K562 (cell line): ENCODE measurements around the gene TDRKH. TPM values are rescaled to one million over a fixed set of nuclear protein-coding genes. Genes with fewer than 3 reads are reported as not detected.

Source experiments
- CCAR2 ChIP-seq: fragments of 200-400 bp; formaldehyde crosslinking; IDR thresholded peaks from 2 replicates; pipeline ENCODE4 v1.6.1; 2017; ENCODE audit warnings: mild to moderate bottlenecking, low read depth, low read length
- ESRRA ChIP-seq: fragments of 450-650 bp; IDR thresholded peaks from 2 replicates; pipeline ENCODE4 v1.6.1; 2014; ENCODE audit warnings: low read depth, mild to moderate bottlenecking, moderate library complexity, borderline replicate concordance
- HDAC3 ChIP-seq: fragments of 450-650 bp; IDR thresholded peaks from 2 replicates; pipeline ENCODE4 v1.6.1; 2018; ENCODE audit warnings: borderline replicate concordance, mild to moderate bottlenecking, moderate library complexity; ENCODE audit not compliant: partially characterized antibody
- MED1 ChIP-seq: sonication (generic); formaldehyde crosslinking; IDR thresholded peaks from 2 replicates; pipeline ENCODE4 v1.8.1; 2023; ENCODE audit warnings: missing genetic modification reagents, borderline replicate concordance
- NFE2 ChIP-seq: IDR thresholded peaks from 2 replicates; pipeline ENCODE4 v1.6.1; 2014; ENCODE audit warnings: antibody characterized with exemption, low read depth
- PCBP1 ChIP-seq: fragments of 200-400 bp; formaldehyde crosslinking; IDR thresholded peaks from 2 replicates; pipeline ENCODE4 v1.6.1; 2018; ENCODE audit warnings: mild to moderate bottlenecking, low read depth, low read length; ENCODE audit not compliant: poor library complexity, severe bottlenecking
- RAD21 ChIP-seq, 2 experiments: fragments of 250-450 bp in 1 of 2; fragments of 450-650 bp in 1 of 2; sonication (Bioruptor Pico) in 1 of 2; formaldehyde crosslinking in 1 of 2; IDR thresholded peaks in 1 of 2; conservative IDR thresholded peaks in 1 of 2; 2 replicates each; pipeline versions ENCODE4 v1.4.0 to v1.8.0; 2020 to 2022; ENCODE audit warnings: mild to moderate bottlenecking in 2 of 2, moderate library complexity in 1 of 2
- SOX6 ChIP-seq: fragments of 450-650 bp; IDR thresholded peaks from 2 replicates; pipeline ENCODE4 v1.6.1; 2014; ENCODE audit warnings: mild to moderate bottlenecking
- STAG1 ChIP-seq: sonication (generic); formaldehyde crosslinking; IDR thresholded peaks from 2 replicates; pipeline ENCODE4 v1.5.0; 2020; ENCODE audit warnings: missing genetic modification reagents, borderline replicate concordance
- ZNF263 ChIP-seq: sonication (generic); formaldehyde crosslinking; IDR thresholded peaks from 2 replicates; pipeline ENCODE4 v1.8.0; 2022; ENCODE audit warnings: mild to moderate bottlenecking, missing genetic modification reagents, borderline replicate concordance
- ZNF282 ChIP-seq: sonication (generic); formaldehyde crosslinking; IDR thresholded peaks from 2 replicates; pipeline ENCODE4 v1.8.1; 2023; ENCODE audit warnings: missing genetic modification reagents
- polyA plus RNA-seq, 8 experiments: library from polyadenylated mRNA; depleted of rRNA in 4 of 8; stranded (reverse) in 5 of 8; unstranded in 3 of 8; fragments of >200 nt; fragmentation: Nextera tagmentation in 2 of 8; fragmentation: Illumina TruSeq in 1 of 8; extraction: Ambion mirVana in 2 of 8; extraction: Trizol in 1 of 8; gene quantifications; 2 replicates each; pipeline versions ENCODE4 v1.2.1 to v1.2.3, GENCODE V29; 2011 to 2014; ENCODE audit warnings: inconsistent platforms in 1 of 8, missing spikeins in 1 of 8
- total RNA-seq, 7 experiments: library from RNA; depleted of rRNA in 6 of 7; stranded (reverse); fragments of >200 nt in 6 of 7; fragmentation: Illumina TruSeq in 2 of 7; extraction: Trizol in 2 of 7; gene quantifications; 2 replicates each; pipeline versions ENCODE4 v1.2.1 to v1.2.3, GENCODE V29; 2011 to 2021; ENCODE audit warnings: low replicate concordance in 1 of 7
- TF ChIP-seq, protein P1 (sequence below): fragments of 450-650 bp; IDR thresholded peaks from 2 replicates; pipeline ENCODE4 v1.6.1; 2014; ENCODE audit warnings: low read depth, mild to moderate bottlenecking, moderate library complexity, borderline replicate concordance
- TF ChIP-seq, protein P2 (sequence below), 2 experiments: fragments of 450-650 bp; IDR thresholded peaks; 2 replicates each; pipeline ENCODE4 v1.6.1; 2016
- TF ChIP-seq, protein P3 (sequence below): fragments of 250-450 bp; sonication (Bioruptor Pico); IDR thresholded peaks from 2 replicates; pipeline ENCODE4 v1.4.0; 2020
- TF ChIP-seq, protein P4 (sequence below): sonication (generic); formaldehyde crosslinking; IDR thresholded peaks from 2 replicates; pipeline ENCODE4 v1.9.0; 2022; ENCODE audit warnings: mild to moderate bottlenecking, missing genetic modification reagents

Gene TDRKH
- total and polyA plus RNA-seq, 9 of the 15 experiments (the other 6 are each of a cell fraction or from before 2014, with no cell fraction given): 4.3 to 21.3 (median 8.4) TPM

DNA sequence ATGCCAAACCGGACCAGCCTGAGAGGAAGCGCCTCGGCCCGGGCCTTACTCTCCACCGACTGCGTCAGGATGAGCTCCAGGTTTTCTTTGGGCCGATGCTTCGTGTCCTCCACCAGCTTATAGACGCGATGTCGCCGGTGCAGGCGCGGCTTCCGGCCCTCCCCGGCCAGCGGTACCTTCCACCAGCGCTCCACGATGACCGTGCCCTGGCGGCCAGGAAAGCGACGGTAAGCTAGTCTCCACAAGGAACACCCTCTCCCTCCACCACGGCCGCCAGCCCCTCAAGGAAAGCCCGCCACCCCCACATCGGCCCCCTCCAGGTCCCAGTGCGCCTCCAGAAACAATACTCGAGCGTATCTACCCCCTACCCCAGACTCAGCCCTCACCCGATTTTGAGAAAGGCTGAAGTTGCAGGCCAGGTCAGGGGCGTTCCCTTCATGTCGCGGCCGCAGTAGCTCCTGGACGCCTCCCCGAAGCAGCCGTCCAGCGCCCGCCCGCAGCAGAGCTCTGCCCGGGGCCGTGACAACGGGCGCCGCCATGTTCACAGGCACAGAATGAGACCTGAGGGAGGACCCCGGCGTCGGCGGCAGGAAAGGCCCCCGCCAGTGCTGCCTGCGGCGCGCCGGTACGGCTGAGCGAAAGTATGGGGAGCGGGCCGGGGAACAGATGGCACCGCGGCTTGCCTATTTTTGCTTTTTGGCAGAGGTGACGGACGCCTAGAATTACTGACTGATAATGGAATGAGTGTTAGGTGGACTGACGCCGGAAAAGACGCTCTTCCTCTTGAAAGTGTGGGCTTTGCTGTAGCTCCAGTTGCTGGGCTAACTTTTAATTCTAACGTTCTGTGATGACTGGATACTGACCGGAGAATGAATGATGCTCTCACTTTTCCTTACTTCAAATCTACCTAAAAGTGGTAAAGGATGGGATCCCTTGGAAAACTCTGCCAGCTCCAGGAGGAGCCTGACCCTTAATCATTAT, 27.1 kb downstream of the TDRKH start, which contains the start of gene MRPL9 (continued):
- TF ChIP-seq ZNF263: peak; percentile 49; the same call in 1 of the 2 replicates
- TF ChIP-seq, protein P1, sequence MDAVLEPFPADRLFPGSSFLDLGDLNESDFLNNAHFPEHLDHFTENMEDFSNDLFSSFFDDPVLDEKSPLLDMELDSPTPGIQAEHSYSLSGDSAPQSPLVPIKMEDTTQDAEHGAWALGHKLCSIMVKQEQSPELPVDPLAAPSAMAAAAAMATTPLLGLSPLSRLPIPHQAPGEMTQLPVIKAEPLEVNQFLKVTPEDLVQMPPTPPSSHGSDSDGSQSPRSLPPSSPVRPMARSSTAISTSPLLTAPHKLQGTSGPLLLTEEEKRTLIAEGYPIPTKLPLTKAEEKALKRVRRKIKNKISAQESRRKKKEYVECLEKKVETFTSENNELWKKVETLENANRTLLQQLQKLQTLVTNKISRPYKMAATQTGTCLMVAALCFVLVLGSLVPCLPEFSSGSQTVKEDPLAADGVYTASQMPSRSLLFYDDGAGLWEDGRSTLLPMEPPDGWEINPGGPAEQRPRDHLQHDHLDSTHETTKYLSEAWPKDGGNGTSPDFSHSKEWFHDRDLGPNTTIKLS: peak; percentile 42; the same call in 1 of the 2 replicates
- TF ChIP-seq ZNF282 (CRISPR knock-in tag): no peak
- TF ChIP-seq, protein P2, sequence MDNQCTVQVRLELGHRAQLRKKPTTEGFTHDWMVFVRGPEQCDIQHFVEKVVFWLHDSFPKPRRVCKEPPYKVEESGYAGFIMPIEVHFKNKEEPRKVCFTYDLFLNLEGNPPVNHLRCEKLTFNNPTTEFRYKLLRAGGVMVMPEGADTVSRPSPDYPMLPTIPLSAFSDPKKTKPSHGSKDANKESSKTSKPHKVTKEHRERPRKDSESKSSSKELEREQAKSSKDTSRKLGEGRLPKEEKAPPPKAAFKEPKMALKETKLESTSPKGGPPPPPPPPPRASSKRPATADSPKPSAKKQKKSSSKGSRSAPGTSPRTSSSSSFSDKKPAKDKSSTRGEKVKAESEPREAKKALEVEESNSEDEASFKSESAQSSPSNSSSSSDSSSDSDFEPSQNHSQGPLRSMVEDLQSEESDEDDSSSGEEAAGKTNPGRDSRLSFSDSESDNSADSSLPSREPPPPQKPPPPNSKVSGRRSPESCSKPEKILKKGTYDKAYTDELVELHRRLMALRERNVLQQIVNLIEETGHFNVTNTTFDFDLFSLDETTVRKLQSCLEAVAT (IDR thresholded peaks at IDR 0.05): peak in 1 of 2 experiments; percentile 57; a peak in 1 of 4 replicates
- no peak for TF ChIP-seq STAG1
- peak; percentile 43 for TF ChIP-seq ESRRA
- no peak for TF ChIP-seq HDAC3
- no peak for TF ChIP-seq SOX6
- TF ChIP-seq MED1 (CRISPR knock-in tag): no peak
- TF ChIP-seq CCAR2: no peak
- peak; percentile 60 for TF ChIP-seq PCBP1
- TF ChIP-seq RAD21 (CRISPR knock-in tag; conservative IDR thresholded peaks at IDR 0.05 in 1 of 2, IDR thresholded peaks at IDR 0.05 in 1 of 2): peak; percentile 17 to 36; a peak in 2 of 4 replicates
- TF ChIP-seq, protein P3, sequence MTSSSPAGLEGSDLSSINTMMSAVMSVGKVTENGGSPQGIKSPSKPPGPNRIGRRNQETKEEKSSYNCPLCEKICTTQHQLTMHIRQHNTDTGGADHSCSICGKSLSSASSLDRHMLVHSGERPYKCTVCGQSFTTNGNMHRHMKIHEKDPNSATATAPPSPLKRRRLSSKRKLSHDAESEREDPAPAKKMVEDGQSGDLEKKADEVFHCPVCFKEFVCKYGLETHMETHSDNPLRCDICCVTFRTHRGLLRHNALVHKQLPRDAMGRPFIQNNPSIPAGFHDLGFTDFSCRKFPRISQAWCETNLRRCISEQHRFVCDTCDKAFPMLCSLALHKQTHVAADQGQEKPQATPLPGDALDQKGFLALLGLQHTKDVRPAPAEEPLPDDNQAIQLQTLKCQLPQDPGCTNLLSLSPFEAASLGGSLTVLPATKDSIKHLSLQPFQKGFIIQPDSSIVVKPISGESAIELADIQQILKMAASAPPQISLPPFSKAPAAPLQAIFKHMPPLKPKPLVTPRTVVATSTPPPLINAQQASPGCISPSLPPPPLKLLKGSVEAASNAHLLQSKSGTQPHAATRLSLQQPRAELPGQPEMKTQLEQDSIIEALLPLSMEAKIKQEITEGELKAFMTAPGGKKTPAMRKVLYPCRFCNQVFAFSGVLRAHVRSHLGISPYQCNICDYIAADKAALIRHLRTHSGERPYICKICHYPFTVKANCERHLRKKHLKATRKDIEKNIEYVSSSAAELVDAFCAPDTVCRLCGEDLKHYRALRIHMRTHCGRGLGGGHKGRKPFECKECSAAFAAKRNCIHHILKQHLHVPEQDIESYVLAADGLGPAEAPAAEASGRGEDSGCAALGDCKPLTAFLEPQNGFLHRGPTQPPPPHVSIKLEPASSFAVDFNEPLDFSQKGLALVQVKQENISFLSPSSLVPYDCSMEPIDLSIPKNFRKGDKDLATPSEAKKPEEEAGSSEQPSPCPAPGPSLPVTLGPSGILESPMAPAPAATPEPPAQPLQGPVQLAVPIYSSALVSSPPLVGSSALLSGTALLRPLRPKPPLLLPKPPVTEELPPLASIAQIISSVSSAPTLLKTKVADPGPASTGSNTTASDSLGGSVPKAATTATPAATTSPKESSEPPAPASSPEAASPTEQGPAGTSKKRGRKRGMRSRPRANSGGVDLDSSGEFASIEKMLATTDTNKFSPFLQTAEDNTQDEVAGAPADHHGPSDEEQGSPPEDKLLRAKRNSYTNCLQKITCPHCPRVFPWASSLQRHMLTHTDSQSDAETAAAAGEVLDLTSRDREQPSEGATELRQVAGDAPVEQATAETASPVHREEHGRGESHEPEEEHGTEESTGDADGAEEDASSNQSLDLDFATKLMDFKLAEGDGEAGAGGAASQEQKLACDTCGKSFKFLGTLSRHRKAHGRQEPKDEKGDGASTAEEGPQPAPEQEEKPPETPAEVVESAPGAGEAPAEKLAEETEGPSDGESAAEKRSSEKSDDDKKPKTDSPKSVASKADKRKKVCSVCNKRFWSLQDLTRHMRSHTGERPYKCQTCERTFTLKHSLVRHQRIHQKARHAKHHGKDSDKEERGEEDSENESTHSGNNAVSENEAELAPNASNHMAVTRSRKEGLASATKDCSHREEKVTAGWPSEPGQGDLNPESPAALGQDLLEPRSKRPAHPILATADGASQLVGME (CRISPR knock-in tag): peak; percentile 43; the same call in 1 of the 2 replicates
- peak; percentile 82 for TF ChIP-seq NFE2
- TF ChIP-seq, protein P4, sequence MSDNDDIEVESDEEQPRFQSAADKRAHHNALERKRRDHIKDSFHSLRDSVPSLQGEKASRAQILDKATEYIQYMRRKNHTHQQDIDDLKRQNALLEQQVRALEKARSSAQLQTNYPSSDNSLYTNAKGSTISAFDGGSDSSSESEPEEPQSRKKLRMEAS: peak; percentile 45; the same call in 1 of the 2 replicates
